Spleen (tissue), 11 donors: ENCODE results near the gene HAAO. TPM values are rescaled to one million over a fixed set of nuclear protein-coding genes. Genes with fewer than 3 reads are reported as not detected.

Source experiments
- DNase-seq: peaks from one replicate; pipeline ENCODE4 v3.0.0-alpha.2; 2020
- H3K27ac ChIP-seq, 8 donors: fragments of 200-600 bp; sonication (generic) in 7 of 8; 1 replicate in 4 of 8; 2 replicates in 4 of 8; pipeline versions ENCODE4 v1.5.0 to v1.8.0; 2016 to 2021; ENCODE audit warnings: inconsistent platforms in 4 of 8, mild to moderate bottlenecking in 4 of 8, moderate library complexity in 1 of 8
- H3K27me3 ChIP-seq, 7 donors: fragments of 200-600 bp; sonication (generic) in 6 of 7; replicated peaks in 1 of 7; 1 replicate in 4 of 7; 2 replicates in 3 of 7; pipeline versions ENCODE4 v1.5.0 to v1.8.0; 2016 to 2021; ENCODE audit warnings: inconsistent platforms in 3 of 7, mild to moderate bottlenecking in 1 of 7
- H3K36me3 ChIP-seq, 6 donors: fragments of 200-600 bp; sonication (generic) in 5 of 6; 1 replicate in 4 of 6; 2 replicates in 2 of 6; pipeline versions ENCODE4 v1.5.0 to v1.8.0; 2016 to 2021; ENCODE audit warnings: inconsistent platforms in 2 of 6
- H3K4me1 ChIP-seq, 6 donors: fragments of 200-600 bp; sonication (generic) in 5 of 6; 1 replicate in 3 of 6; 2 replicates in 3 of 6; pipeline versions ENCODE4 v1.5.0 to v1.8.0; 2016 to 2021; ENCODE audit warnings: inconsistent platforms in 3 of 6
- H3K4me3 ChIP-seq, 8 donors: fragments of 200-600 bp; sonication (generic) in 7 of 8; 1 replicate in 4 of 8; 2 replicates in 4 of 8; pipeline versions ENCODE4 v1.5.0 to v1.8.0; 2016 to 2021; ENCODE audit warnings: inconsistent platforms in 4 of 8, mild to moderate bottlenecking in 4 of 8, moderate library complexity in 2 of 8
- H3K9me3 ChIP-seq, 8 donors: fragments of 200-600 bp; sonication (generic) in 7 of 8; 1 replicate in 4 of 8; 2 replicates in 4 of 8; pipeline versions ENCODE4 v1.5.0 to v1.8.0; 2016 to 2021; ENCODE audit warnings: inconsistent platforms in 4 of 8
- CTCF ChIP-seq, 11 experiments: fragments of 200-600 bp in 7 of 11; fragments of 450-650 bp in 4 of 11; sonication (generic) in 4 of 11; IDR thresholded peaks in 8 of 11; conservative IDR thresholded peaks in 3 of 11; 1 replicate in 7 of 11; 2 replicates in 4 of 11; pipeline versions ENCODE4 v1.4.0 to v1.8.0; 2016 to 2021; ENCODE audit warnings: antibody characterized with exemption in 11 of 11, inconsistent platforms in 4 of 11, mild to moderate bottlenecking in 1 of 11
- POLR2A ChIP-seq, 3 donors: fragments of 450-650 bp; IDR thresholded peaks; one replicate each; pipeline ENCODE4 v1.5.1; 2017; ENCODE audit warnings: antibody characterized with exemption in 3 of 3, mild to moderate bottlenecking in 1 of 3
- POLR2AphosphoS5 ChIP-seq, 3 donors: sonication (generic); formaldehyde crosslinking; IDR thresholded peaks; one replicate each; pipeline ENCODE4 v1.5.1; 2017; ENCODE audit warnings: antibody characterized with exemption in 3 of 3
- WGBS, 5 donors: extraction: QIAGEN DNeasy Blood & Tissue Kit in 3 of 5; methylation state at CpG; one replicate each; pipeline versions ENCODE4 v1.1.5 to v1.1.7; 2013 to 2018; 5-methylcytosine and 5-hydroxymethylcytosine counted together
- intact Hi-C: fragments of 100-400 bp; cut with DNase I; formaldehyde crosslinking; loops from one replicate; pipeline ENCODE4 v1.15.0; 2023; ENCODE audit warnings: low total_unique reads
- polyA plus RNA-seq, 3 donors: library from polyadenylated mRNA; stranded (reverse); fragments of 200-250 nt; gene quantifications; one replicate each; pipeline ENCODE4 v1.2.1, GENCODE V29; 2013
- total RNA-seq, 7 donors: library from RNA; depleted of rRNA in 3 of 7; stranded (reverse); fragments of >200 nt in 3 of 7; fragmentation: NEBNext Ultra II Directional in 4 of 7; extraction: Animal tissue kit (Norgen Biotek cat#: 25700) in 4 of 7; gene quantifications; one replicate each; pipeline versions ENCODE4 v1.1.0 to v1.2.1, GENCODE V29; 2016 to 2021
- donor health status: healthy with polysubstance abuse.
- donor health status: DM: no; HTN: no; CAD: no; lungs with moderate emphysema.
- donor health status: DM: no; HTN: no; CAD: no.
- donor health status: Bipolar disorder and iron deficiency.
- donor health status: healthy.
- donor health status: DM: no; HTN: no; CAD: no.
- donor health status: DM: yes; HTN: yes; CAD: no.

The HAAO gene
- total and polyA plus RNA-seq, 10 donors, result 2.4 to 12.3 (median 8.0) TPM

DNA sequence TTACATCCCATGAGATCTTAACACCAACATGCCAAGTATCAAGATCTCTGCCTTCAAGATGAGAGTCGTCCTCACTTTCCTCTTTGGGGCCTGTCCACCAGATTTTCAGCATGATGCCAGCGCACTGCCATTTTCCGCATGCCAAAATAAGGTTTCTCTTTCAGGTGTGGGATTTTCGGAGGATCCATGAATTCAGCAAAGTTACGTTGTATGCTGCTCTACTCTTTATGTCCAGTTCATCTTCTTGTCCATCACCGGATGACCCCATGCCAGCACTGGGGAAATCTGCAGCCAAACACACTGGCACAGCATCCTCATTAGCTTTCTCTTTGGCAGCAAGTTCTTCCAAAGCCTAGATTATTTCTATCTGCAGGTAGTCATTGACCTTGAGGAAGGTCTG lies 4.9 kb upstream of the HAAO start:
- H3K27me3 ChIP-seq, result peaks cover 0 to 14% (median 7%) of the 10 kb centered on the region in 7 donors
- peaks cover 0 to 49% (median 26%) of the 10 kb centered on the region in 6 donors for H3K4me1 ChIP-seq
- TF ChIP-seq CTCF (IDR thresholded peaks at IDR 0.05 in 8 of 11, conservative IDR thresholded peaks at IDR 0.05 in 3 of 11), result no peak
- no peak for TF ChIP-seq POLR2A (IDR thresholded peaks at IDR 0.05)
- TF ChIP-seq POLR2AphosphoS5 (IDR thresholded peaks at IDR 0.05), result no peak
- no peak overlapping the region for H3K4me3 ChIP-seq
- H3K36me3 ChIP-seq, result no peaks in the 10 kb centered on the region
- no peaks in the 10 kb centered on the region for H3K9me3 ChIP-seq
- DNase-seq, result no peak
- WGBS, 5 donors, result 76 to 84% (median 80%) methylated on average over 6 of the region's 6 CpGs
- peak overlapping the region in 2 of 8 donors; percentile 13 to 62 for H3K27ac ChIP-seq
- intact Hi-C loops, result no loop called here

DNA sequence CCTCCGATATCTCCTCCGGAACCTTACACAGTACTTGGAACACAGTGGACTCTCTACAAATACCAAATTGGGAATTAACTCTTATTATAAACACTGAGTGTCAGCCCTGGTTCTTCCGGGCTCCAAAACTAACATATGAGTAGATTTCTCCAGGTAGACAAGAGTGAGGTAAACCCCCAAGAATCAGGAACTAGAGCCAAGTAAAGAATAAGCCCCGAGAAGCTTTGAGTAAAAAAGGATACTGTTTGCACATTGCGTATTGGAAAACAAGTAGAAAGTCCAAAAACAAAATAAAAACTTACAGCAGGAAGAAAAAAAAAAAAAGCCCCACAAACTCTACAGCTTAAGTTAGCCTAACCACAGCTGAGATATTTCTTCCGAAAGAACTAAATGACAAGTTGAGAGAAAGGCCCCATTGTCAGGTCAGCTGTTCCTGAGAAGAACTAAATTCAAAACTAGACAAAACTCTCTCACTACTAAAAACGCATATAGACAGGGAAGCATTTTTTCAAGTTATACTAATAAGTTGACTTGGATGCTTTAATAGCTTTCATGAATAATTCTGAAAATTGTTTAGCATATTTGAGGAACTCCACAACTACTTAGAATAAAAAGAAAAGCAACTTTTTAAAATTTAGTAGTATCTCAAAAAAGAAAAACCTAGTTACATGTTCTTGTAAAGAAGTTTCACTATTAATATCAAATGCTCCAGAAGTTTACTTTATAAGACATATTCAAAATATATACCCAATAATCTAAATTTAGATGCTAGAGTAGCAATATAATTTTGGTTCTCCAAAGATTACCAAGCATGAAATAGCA lies 4.3 kb upstream of the HAAO start:
- Histone ChIP-seq H3K4me3 (no peak overlapping the region), H3K9me3 (no peaks in the 10 kb centered on the region), H3K36me3 (no peaks in the 10 kb centered on the region), H3K27ac (peak overlapping the region in 6 of 8 donors; percentile 13 to 64 (median 33)), H3K27me3 (peaks cover 0 to 20% (median 7%) of the 10 kb centered on the region in 7 donors), H3K4me1 (peaks cover 0 to 55% (median 31%) of the 10 kb centered on the region in 6 donors)
- DNase-seq, result no peak
- TF ChIP-seq POLR2A (IDR thresholded peaks at IDR 0.05) (no peak), POLR2AphosphoS5 (IDR thresholded peaks at IDR 0.05) (no peak), CTCF (IDR thresholded peaks at IDR 0.05 in 8 of 11, conservative IDR thresholded peaks at IDR 0.05 in 3 of 11) (no peak)
- intact Hi-C loops, result no loop called here
- 62 to 81% (median 73%) methylated on average over 7 of the region's 7 CpGs for WGBS, 5 donors

DNA sequence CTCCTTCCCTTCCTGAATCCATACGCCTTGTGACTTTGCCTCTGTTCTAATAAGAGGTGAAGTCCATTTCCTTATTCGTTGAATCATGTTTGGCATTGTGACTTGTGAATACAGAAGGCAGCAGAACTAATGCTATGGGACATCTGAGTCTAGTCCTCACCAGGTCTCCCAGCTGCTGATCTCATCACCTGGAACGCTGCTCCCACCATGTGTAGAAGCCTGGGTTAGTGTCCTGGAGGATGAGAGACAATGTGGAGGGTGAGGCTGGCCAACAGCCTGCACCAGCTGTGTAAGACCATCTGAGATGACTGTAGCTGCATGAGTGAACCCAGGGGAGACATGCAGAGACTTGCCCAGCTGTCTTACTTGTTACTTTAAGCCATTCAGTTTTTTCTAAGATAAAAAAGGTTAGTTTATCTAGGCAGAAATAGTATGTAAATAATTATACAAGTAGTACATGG lies 3.5 kb upstream of the HAAO start:
- peaks cover 0 to 53% (median 34%) of the 10 kb centered on the region in 6 donors for H3K4me1 ChIP-seq
- H3K27me3 ChIP-seq, result peaks cover 0 to 20% (median 7%) of the 10 kb centered on the region in 7 donors
- H3K36me3 ChIP-seq, result no peaks in the 10 kb centered on the region
- peak overlapping the region in 6 of 8 donors; percentile 5 to 64 (median 32) for H3K27ac ChIP-seq
- WGBS, 5 donors, result 48 to 67% (median 58%) methylated on average over 3 of the region's 3 CpGs
- peak; percentile 49 for DNase-seq
- H3K9me3 ChIP-seq, result no peaks in the 10 kb centered on the region
- no peak for TF ChIP-seq CTCF (IDR thresholded peaks at IDR 0.05 in 8 of 11, conservative IDR thresholded peaks at IDR 0.05 in 3 of 11)
- no peak for TF ChIP-seq POLR2A (IDR thresholded peaks at IDR 0.05)
- TF ChIP-seq POLR2AphosphoS5 (IDR thresholded peaks at IDR 0.05), result no peak
- intact Hi-C loops, result no loop called here
- no peak overlapping the region for H3K4me3 ChIP-seq

DNA sequence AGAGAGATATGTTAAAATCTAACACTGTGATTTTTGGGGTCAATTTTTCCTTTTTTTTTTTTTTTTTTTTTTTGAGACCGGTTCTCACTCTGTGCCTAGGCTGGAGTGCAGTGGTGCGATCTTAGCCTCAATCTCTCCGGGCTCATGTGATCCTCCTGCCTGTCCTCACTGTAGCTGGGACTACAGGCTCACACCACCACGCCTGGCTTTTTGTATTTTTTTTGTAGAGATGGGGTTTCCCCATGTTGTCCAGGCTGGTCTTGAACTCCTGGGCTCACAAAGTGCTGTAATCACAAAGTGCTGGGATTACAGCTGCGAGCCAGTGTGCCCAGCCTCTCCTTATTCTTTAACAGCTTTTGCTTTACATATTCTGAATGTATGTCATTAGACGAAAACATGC lies 2.9 kb upstream of the HAAO start:
- no peaks in the 10 kb centered on the region for H3K36me3 ChIP-seq
- H3K9me3 ChIP-seq, result no peaks in the 10 kb centered on the region
- H3K4me1 ChIP-seq, result peaks cover 0 to 53% (median 34%) of the 10 kb centered on the region in 6 donors
- WGBS, 5 donors, result 77 to 91% (median 87%) methylated on average over 6 of the region's 6 CpGs
- no peak overlapping the region for H3K4me3 ChIP-seq
- H3K27ac ChIP-seq, result peak overlapping the region in 4 of 8 donors; percentile 21 to 84 (median 54)
- H3K27me3 ChIP-seq, result peaks cover 0 to 20% (median 7%) of the 10 kb centered on the region in 7 donors
- DNase-seq, result no peak
- TF ChIP-seq POLR2A (IDR thresholded peaks at IDR 0.05) (no peak), CTCF (IDR thresholded peaks at IDR 0.05 in 8 of 11, conservative IDR thresholded peaks at IDR 0.05 in 3 of 11) (no peak)
- intact Hi-C loops, result no loop called here
